LNCAP (cell line): ENCODE measurements around the gene OIT3.

Source experiments
- TF ChIP-seq, protein P1 (sequence below): fragments of 450-650 bp; IDR thresholded peaks from 2 replicates; pipeline ENCODE4 v1.5.1; 2017; ENCODE audit warnings: mild to moderate bottlenecking

The OIT3 gene

GRCh38 chr10:72893136-72893798 lies at the start of gene OIT3:
Gene OIT3 (plus strand): TSS chr10:72893739. CDS start chr10:72893799, 60 bp downstream.
- TF ChIP-seq, protein P1, sequence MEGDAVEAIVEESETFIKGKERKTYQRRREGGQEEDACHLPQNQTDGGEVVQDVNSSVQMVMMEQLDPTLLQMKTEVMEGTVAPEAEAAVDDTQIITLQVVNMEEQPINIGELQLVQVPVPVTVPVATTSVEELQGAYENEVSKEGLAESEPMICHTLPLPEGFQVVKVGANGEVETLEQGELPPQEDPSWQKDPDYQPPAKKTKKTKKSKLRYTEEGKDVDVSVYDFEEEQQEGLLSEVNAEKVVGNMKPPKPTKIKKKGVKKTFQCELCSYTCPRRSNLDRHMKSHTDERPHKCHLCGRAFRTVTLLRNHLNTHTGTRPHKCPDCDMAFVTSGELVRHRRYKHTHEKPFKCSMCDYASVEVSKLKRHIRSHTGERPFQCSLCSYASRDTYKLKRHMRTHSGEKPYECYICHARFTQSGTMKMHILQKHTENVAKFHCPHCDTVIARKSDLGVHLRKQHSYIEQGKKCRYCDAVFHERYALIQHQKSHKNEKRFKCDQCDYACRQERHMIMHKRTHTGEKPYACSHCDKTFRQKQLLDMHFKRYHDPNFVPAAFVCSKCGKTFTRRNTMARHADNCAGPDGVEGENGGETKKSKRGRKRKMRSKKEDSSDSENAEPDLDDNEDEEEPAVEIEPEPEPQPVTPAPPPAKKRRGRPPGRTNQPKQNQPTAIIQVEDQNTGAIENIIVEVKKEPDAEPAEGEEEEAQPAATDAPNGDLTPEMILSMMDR, result no peak

DNA sequence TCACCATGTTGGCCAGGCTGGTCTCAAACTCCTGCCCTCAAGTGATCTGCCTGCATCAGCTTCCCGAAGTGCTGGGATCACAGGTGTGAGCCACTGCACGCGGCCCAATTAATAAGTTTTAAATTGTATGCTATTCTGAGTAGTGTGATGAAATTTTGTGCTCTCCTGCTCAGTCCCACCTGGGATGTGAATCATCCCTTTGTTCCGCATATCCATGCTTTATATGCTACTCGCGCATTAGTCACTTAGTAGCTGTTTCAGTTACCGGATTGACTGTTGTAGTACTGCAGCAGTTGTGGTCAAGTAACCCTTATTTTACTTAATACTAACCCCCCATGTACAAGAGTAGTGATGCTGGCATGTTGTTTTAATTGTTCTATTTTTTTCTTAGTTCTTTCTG lies 47.3 kb upstream of the OIT3 start:
- TF ChIP-seq, protein P1, result no peak

DNA sequence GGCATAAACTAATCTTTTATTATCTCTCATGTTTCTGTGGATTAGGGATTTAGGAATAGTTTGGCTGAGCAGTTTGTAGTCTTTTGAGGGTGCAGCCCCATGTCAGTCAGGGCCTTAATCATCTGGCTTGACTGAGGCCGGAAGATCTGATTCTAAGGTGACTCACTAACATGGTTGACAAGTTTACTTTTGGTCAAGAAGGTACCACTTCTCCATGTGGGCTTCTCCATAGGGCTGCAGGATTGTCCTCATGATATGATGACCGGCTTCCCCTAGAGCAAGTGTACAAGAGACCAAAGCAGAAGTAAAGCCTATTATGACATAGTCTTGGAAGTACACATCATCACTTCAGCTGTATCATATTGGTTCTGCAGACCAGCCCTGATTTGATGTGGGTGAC lies 45.9 kb upstream of the OIT3 start:
- TF ChIP-seq, protein P1, result no peak

- TF ChIP-seq, protein P1, result no peak
Measured at GRCh38 chr10:72850861-72851260, 42.7 kb upstream of the OIT3 start.

GRCh38 chr10:72851509-72851908 lies 42.0 kb upstream of the OIT3 start:
- TF ChIP-seq, protein P1, result no peak

GRCh38 chr10:72852508-72852907 lies 41.0 kb upstream of the OIT3 start:
- TF ChIP-seq, protein P1, result no peak

DNA sequence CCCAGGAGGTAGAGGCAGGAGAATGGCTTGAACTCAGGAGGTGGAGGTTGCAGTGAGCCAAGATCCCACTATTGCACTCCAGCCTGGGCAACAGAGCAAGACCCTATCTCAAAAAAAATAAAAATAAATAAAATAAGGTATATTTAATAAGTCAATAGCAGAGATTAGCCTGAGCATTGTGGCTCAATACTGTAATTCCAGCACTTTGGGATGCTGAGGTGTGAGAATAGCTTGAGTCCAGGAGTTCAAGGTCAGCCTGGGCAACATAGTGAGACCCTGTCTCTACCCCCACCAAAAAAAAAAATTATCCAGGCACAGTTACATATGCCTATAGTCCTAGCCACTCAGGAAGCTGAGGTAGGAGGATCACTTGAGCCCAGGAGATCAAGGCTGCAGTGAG lies 38.4 kb upstream of the OIT3 start:
- TF ChIP-seq, protein P1, result no peak

GRCh38 chr10:72855790-72856189 lies 37.7 kb upstream of the OIT3 start:
- TF ChIP-seq, protein P1, result no peak
